KMS-11 (cell line): ENCODE data around the gene USP2.
A peak's percentile ranks its signal among the peaks of the same experiment; 100 is the strongest.

Experiments
- H2AFZ ChIP-seq: fragments of 200-600 bp; sonication (generic); 2 replicates; pipeline ENCODE4 v1.6.1; 2016; ENCODE audit warnings: antibody characterized with exemption, mixed run types, low read depth
- H3K27ac ChIP-seq: fragments of 200-600 bp; sonication (generic); 2 replicates; pipeline ENCODE4 v1.6.1; 2016; ENCODE audit warnings: mild to moderate bottlenecking, mixed run types
- H3K27me3 ChIP-seq: fragments of 200-600 bp; sonication (generic); 2 replicates; pipeline ENCODE4 v1.6.1; 2017; ENCODE audit warnings: mild to moderate bottlenecking, low read depth, mixed run types, moderate library complexity; ENCODE audit not compliant: insufficient read depth
- H3K36me3 ChIP-seq: fragments of 200-600 bp; sonication (generic); 2 replicates; pipeline ENCODE4 v1.6.1; 2017; ENCODE audit warnings: mild to moderate bottlenecking, mixed run types; ENCODE audit not compliant: insufficient read depth
- H3K4me1 ChIP-seq: fragments of 200-600 bp; sonication (generic); 2 replicates; pipeline ENCODE4 v1.6.1; 2016; ENCODE audit warnings: mild to moderate bottlenecking, low read depth, mixed run types; ENCODE audit not compliant: poor library complexity, severe bottlenecking
- H3K4me2 ChIP-seq: fragments of 200-600 bp; sonication (generic); 2 replicates; pipeline ENCODE4 v1.7.0; 2016; ENCODE audit warnings: mild to moderate bottlenecking, mixed run types
- H3K4me3 ChIP-seq: fragments of 200-600 bp; sonication (generic); IDR thresholded peaks from 2 replicates; pipeline ENCODE4 v1.6.1; 2017; ENCODE audit warnings: low read depth, low read length, mixed read lengths; ENCODE audit not compliant: insufficient read depth
- H3K79me2 ChIP-seq: fragments of 200-600 bp; sonication (generic); 2 replicates; pipeline ENCODE4 v1.6.1; 2016; ENCODE audit warnings: low read depth, mixed run types; ENCODE audit not compliant: insufficient read depth
- H3K9ac ChIP-seq: fragments of 200-600 bp; sonication (generic); 2 replicates; pipeline ENCODE4 v1.6.1; 2016; ENCODE audit warnings: mild to moderate bottlenecking, mixed run types
- H4K20me1 ChIP-seq: fragments of 200-600 bp; sonication (generic); 2 replicates; pipeline ENCODE4 v1.6.1; 2016; ENCODE audit warnings: mild to moderate bottlenecking, mixed run types; ENCODE audit not compliant: insufficient read depth
- TF ChIP-seq, protein P1 (sequence below): fragments of 200-600 bp; sonication (generic); conservative IDR thresholded peaks from 2 replicates; pipeline ENCODE4 v1.6.1; 2017; ENCODE audit warnings: low read depth, mild to moderate bottlenecking, antibody characterized with exemption, low read length, moderate library complexity, mixed read lengths

The USP2 gene

DNA sequence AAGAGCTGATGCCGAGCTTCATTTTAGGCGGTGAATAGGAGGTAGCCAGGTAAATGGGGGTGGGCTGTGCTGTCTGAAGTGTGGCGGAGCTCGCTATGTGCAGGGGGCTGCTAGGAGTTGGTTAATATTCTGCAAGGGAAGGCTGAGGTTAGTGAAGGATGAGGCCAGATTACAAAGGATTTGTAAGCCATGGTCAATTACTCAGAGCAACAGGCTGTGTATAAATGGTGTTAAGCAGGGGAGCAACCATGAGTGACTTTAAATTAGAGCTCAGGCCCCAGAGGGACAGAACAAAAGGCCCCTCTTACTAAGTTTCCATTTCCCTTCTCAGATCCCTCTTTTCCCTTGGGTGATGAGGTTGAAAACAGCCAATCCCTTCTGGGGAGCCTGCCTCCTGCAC lies 57.3 kb downstream of the USP2 start:
- Histone ChIP-seq H3K36me3 (no peaks in the 10 kb centered on the region), H4K20me1 (no peaks in the 10 kb centered on the region), H3K79me2 (no peaks in the 10 kb centered on the region), H3K4me3 (no peak overlapping the region), H3K4me1 (peaks cover 7% of the 10 kb centered on the region), H3K9ac (no peak overlapping the region), H3K27me3 (no peaks in the 10 kb centered on the region), H2AFZ (no peak overlapping the region), H3K27ac (no peak overlapping the region), H3K4me2 (no peak overlapping the region)
- TF ChIP-seq, protein P1, sequence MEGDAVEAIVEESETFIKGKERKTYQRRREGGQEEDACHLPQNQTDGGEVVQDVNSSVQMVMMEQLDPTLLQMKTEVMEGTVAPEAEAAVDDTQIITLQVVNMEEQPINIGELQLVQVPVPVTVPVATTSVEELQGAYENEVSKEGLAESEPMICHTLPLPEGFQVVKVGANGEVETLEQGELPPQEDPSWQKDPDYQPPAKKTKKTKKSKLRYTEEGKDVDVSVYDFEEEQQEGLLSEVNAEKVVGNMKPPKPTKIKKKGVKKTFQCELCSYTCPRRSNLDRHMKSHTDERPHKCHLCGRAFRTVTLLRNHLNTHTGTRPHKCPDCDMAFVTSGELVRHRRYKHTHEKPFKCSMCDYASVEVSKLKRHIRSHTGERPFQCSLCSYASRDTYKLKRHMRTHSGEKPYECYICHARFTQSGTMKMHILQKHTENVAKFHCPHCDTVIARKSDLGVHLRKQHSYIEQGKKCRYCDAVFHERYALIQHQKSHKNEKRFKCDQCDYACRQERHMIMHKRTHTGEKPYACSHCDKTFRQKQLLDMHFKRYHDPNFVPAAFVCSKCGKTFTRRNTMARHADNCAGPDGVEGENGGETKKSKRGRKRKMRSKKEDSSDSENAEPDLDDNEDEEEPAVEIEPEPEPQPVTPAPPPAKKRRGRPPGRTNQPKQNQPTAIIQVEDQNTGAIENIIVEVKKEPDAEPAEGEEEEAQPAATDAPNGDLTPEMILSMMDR, result no peak

GRCh38 chr11:119323532-119324033 lies 57.9 kb downstream of the USP2 start:
- Histone ChIP-seq H3K27me3 (no peaks in the 10 kb centered on the region), H3K4me2 (no peak overlapping the region), H4K20me1 (no peaks in the 10 kb centered on the region), H3K27ac (no peak overlapping the region), H2AFZ (no peak overlapping the region), H3K4me3 (no peak overlapping the region), H3K79me2 (no peaks in the 10 kb centered on the region), H3K9ac (no peak overlapping the region), H3K4me1 (peaks cover 7% of the 10 kb centered on the region), H3K36me3 (no peaks in the 10 kb centered on the region)
- TF ChIP-seq, protein P1, result peak; percentile 78

DNA sequence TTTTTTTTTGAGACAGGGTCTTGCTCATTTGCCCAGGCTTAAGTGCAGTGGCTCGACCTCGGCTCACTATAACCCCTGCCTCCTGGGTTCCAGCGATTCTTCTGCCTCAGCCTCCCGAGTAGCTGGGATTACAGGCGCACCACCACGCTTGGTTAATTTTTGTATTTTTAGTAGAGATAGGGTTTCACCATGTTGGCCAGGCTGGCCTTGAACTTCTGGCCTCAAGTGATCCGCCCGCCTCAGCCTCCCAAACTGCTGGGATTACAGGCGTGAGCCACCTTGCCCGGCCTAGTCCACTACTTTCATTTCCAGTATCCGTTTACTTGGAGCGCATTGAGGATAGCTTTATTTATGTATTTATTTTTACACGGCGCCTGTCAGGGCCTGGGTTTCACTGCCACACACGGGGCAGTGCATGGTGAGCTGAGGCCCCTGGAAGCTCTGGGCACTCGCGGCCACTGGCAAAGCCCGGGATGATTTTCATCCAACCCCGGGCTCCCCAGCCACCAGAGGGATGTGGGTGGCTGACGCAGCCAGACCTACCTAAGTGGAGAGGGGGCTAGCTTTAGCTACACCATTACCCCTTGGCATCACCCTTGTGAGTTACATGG lies 58.5 kb downstream of the USP2 start:
- H3K9ac ChIP-seq, result no peak overlapping the region
- no peak overlapping the region for H3K4me2 ChIP-seq
- H3K27me3 ChIP-seq, result no peaks in the 10 kb centered on the region
- no peak overlapping the region for H3K4me3 ChIP-seq
- no peak overlapping the region for H2AFZ ChIP-seq
- no peak overlapping the region for H3K27ac ChIP-seq
- TF ChIP-seq, protein P1, result no peak
- no peaks in the 10 kb centered on the region for H3K36me3 ChIP-seq
- no peaks in the 10 kb centered on the region for H4K20me1 ChIP-seq
- no peaks in the 10 kb centered on the region for H3K79me2 ChIP-seq
- H3K4me1 ChIP-seq, result peaks cover 7% of the 10 kb centered on the region

- H4K20me1 ChIP-seq, result no peaks in the 10 kb centered on the region
- no peaks in the 10 kb centered on the region for H3K79me2 ChIP-seq
- H3K27me3 ChIP-seq, result no peaks in the 10 kb centered on the region
- H3K4me3 ChIP-seq, result no peak overlapping the region
- H3K9ac ChIP-seq, result no peak overlapping the region; the same call in 1 of the 2 replicates
- TF ChIP-seq, protein P1, result no peak
- peak overlapping the region; percentile 54 for H3K4me2 ChIP-seq
- peak overlapping the region; percentile 61; the same call in 1 of the 2 replicates for H2AFZ ChIP-seq
- no peak overlapping the region for H3K27ac ChIP-seq
- peaks cover 7% of the 10 kb centered on the region for H3K4me1 ChIP-seq
- H3K36me3 ChIP-seq, result no peaks in the 10 kb centered on the region
These were observed 59.1 kb downstream of the USP2 start for GRCh38 chr11:119322360-119322739.
